Renal pelvis (tissue), 4 donors: ENCODE data around the gene AATF. TPM values are rescaled to one million over a fixed set of nuclear protein-coding genes. Genes with fewer than 3 reads are reported as not detected.

Experiments
- DNase-seq: peaks from one replicate; pipeline ENCODE4 v3.0.0-alpha.2; 2013
- polyA plus RNA-seq, 3 donors: library from polyadenylated mRNA; unstranded; fragments of 120-200 nt; gene quantifications; one replicate each; pipeline ENCODE4 v1.2.1, GENCODE V29; 2013; ENCODE audit not compliant: insufficient read length in 3 of 3

AATF gene
- polyA plus RNA-seq, 3 donors, result 48.1 to 53.9 (median 51.9) TPM

GRCh38 chr17:37041932-37042331 lies 93.2 kb downstream of the AATF start:
- no peak for DNase-seq

GRCh38 chr17:37043201-37043600 lies 94.4 kb downstream of the AATF start:
- DNase-seq, result no peak

- DNase-seq, result no peak
Measured at GRCh38 chr17:37045351-37045922, 96.7 kb downstream of the AATF start.

DNA sequence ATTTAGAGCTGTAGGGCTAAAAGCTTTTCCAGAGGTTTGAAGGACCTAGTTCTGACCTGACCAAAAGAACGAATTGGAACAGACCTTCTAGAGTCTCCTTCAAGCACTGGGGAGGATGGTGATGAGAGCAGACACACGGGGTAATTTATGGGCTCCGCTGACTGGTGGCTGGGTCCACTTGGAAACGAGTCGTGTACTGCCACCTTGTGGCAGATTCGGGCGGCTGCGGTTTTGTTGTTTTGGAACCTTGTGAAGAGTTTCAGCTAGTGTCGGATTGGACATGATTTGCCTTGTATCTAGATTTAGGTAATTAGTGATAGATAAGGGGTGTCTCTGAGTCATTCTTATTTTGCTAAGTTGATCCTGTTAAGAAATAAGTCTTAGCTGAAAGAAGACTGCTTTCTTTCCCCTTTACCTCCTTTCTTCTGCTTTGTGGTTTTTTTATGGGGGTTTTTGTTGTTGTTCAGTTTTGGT lies 98.9 kb downstream of the AATF start:
- peak; percentile 86 for DNase-seq

GRCh38 chr17:37048811-37049210 lies 100.1 kb downstream of the AATF start:
- DNase-seq, result no peak

- DNase-seq, result no peak
Measured at GRCh38 chr17:37050920-37051319, 102.2 kb downstream of the AATF start.

GRCh38 chr17:37051381-37051780 lies 102.6 kb downstream of the AATF start:
- no peak for DNase-seq

GRCh38 chr17:37051833-37052232 lies 103.1 kb downstream of the AATF start:
- DNase-seq, result no peak

GRCh38 chr17:37052450-37052849 lies 103.7 kb downstream of the AATF start:
- DNase-seq, result no peak

GRCh38 chr17:37054894-37055293 lies 106.1 kb downstream of the AATF start:
- no peak for DNase-seq

GRCh38 chr17:37056622-37057021 lies 107.9 kb downstream of the AATF start:
- no peak for DNase-seq

GRCh38 chr17:37059493-37059892 lies 110.7 kb downstream of the AATF start:
- DNase-seq, result no peak

DNA sequence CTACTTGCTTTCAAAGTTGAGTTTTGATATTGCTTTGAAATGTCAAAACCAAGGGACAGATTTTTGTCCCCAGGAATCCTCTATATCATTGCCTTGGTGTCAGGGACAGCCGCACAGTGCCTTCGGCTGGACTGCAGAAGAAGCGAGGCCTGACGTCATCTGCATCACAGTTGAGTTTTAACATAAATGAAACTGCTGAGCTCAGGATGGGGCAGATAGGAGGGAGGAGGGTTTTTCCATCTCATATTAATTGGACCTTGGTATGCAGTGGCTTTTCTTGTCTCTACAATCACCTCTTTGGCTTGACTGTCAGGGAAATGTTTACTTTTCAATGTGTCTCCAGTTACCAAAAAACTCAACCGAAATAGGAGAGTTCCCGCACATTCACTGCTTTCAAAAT lies 111.3 kb downstream of the AATF start:
- no peak for DNase-seq

GRCh38 chr17:37060928-37061327 lies 112.2 kb downstream of the AATF start:
- DNase-seq, result no peak

DNA sequence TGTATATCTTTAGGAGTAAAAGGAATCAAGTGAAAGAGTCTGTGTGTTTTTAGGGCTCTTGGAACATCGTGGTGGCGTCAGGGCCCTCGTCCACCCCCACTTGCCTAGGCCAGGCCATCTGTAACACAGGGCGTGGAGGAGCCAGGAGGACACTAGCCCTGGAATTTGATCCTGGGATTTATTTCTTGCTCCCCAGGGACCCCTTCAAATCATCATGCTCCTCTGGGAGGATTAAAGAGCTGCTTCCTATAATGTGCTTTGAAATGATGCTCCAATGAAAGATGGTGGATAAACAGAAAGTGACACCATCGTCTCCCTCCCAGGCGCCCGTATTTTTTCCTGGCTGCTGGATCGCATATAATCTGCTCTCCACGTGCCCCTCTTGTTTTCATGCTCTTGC lies 113.3 kb downstream of the AATF start:
- DNase-seq, result no peak

DNA sequence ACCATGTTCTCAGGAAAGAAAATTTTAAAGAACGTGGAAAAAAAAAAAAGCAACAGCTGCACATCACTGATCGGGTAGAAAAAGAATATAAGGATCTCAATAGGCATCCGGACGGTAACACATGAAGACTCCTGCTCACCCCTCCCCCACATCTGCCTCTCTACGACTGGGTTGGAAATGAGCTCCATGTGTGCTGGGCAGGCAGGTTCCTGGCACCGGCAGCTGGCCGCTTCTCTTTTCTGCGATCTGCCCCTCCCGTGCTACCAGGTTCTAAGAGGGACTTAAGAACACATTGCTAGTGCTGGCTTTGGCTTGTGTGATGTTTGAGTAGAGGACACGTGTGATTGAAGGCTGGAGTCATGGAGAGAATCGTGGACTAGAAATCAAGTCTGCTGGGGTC lies 115.5 kb downstream of the AATF start:
- no peak for DNase-seq

GRCh38 chr17:37064956-37065355 lies 116.2 kb downstream of the AATF start:
- DNase-seq, result no peak

- DNase-seq, result no peak
Measured at GRCh38 chr17:37065486-37066321, 117.0 kb downstream of the AATF start.

DNA sequence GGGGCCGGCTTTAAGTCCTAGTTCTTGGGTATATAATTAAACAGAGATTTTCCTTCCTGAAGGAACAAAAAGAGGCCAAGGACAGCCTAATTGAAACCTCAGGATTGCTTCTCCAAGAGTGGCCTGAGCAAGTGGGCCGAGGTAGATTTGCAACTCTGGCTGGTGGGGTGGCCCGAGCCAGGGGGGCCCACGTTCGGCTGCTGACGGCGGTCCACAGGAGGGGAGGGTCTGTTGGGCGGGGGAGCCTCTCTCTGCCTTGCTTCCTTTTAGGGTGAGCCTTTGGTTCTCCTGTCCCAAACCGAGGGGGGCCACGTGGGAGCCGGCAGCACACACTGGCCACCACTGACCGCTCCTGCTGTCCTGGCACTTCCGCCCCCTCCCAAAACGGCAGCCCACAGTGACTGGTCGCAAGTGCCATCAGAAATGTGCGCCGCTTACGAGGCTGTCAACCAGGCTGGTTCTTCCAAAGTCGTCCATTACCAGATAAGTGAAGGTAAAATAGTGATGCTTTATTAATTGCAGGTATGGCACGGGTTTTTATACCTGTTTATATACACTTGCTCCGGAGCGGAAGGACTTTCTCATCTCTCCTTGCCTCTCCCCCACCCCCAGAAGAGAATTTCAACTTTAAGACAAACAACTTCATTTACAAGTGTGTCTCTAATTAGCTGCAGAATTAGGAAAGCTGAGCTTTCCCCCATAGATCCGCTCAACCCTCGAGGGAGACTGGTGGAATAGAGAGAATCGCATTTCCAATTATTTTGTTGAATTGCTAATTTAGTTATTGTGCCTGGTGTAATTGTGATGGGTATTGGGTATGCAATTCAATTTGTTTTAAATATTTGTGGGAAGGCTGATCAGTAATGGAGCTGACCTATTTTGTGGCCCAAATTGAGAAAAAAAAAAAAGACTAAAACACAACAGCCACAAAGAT lies 117.8 kb downstream of the AATF start:
- no peak for DNase-seq

DNA sequence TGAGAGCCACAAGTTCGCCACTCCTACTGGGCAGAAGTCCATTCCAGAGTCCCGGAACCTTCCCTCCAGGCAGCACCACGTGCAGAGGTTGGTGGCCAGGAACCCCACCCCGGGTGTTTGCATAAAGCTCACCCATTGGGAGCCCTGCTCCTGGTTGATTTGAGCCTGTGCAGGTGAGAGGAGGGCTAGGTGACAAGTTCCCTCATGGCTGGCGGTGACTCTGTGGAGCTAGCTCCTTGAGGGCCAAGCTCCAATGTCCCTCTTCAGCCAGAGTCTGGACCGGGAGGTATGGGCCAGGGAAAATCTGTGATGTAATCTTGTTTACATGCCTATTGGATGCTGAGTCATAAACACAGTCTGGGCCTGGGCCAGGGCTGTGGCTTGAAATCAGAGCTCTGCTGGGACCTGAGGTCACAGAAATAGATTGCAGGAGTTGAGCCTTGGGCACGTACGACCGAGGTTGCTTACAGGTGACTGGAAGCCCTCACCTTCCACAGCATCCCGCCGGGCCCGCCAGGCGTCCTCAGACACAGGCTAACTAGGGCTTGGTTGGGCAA lies 118.9 kb downstream of the AATF start:
- DNase-seq, result no peak

DNA sequence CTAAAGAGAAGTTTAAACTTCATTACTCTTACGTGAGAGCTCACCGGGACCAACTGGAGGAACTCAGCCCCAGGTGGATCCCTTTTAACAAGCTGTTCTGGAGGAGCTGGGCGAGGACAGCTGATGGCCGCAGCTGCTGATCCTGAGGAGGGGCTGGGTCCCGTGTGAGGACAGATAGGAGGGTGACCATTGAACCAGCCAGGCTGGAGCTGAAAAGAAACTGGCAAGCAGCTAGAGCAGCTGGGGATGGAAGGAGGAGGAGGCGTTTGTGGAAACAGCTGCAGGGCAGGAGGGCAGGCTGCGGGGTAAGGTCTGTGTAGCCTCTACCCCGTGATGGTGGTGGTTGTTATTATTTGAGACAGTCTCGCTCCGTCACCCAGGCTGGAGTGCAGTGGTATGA lies 119.5 kb downstream of the AATF start:
- DNase-seq, result no peak

- DNase-seq, result no peak
Measured at GRCh38 chr17:37069087-37069486, 120.3 kb downstream of the AATF start.
